GM12872 (cell line): ENCODE results near the gene FKRP.

Source experiments
- TF ChIP-seq, protein P1 (sequence below): IDR thresholded peaks from 3 replicates; pipeline ENCODE4 v1.5.1; 2011; ENCODE audit warnings: low read depth, mild to moderate bottlenecking, low read length, moderate library complexity; ENCODE audit not compliant: insufficient read depth

FKRP gene

GRCh38 chr19:46722004-46722380 is 23.9 kb upstream of the FKRP start:
- TF ChIP-seq, protein P1, sequence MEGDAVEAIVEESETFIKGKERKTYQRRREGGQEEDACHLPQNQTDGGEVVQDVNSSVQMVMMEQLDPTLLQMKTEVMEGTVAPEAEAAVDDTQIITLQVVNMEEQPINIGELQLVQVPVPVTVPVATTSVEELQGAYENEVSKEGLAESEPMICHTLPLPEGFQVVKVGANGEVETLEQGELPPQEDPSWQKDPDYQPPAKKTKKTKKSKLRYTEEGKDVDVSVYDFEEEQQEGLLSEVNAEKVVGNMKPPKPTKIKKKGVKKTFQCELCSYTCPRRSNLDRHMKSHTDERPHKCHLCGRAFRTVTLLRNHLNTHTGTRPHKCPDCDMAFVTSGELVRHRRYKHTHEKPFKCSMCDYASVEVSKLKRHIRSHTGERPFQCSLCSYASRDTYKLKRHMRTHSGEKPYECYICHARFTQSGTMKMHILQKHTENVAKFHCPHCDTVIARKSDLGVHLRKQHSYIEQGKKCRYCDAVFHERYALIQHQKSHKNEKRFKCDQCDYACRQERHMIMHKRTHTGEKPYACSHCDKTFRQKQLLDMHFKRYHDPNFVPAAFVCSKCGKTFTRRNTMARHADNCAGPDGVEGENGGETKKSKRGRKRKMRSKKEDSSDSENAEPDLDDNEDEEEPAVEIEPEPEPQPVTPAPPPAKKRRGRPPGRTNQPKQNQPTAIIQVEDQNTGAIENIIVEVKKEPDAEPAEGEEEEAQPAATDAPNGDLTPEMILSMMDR = no peak

DNA sequence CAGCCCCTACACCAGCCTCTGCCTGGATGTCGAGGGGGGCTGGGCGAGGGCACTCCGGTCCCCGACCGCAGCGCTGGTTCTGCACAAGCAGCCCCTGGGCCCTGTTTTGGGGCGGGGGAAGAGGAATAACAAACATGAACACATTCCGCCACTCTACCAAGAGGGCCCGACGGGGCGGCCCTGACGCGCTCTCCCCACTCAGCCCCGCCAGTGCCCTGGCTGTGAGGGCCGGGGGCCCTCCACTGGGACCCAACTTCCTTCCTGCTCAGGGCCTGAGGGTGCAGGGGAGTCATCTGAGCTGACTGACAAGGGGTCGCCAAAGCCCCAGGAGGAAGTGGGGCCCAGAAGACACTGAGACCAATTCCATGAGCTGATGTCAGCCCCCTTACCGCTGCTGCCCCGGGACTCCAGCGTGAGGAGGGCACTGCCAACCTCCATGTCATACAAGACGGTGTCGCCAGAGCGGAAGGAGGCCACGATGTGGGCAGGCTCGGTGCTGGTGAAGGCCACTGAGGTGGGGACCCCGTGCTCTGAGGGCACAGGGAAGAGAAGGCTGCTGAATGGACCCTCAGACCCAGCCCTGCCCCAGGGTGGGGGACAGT is 23.3 kb upstream of the FKRP start:
- TF ChIP-seq, protein P1 = no peak

DNA sequence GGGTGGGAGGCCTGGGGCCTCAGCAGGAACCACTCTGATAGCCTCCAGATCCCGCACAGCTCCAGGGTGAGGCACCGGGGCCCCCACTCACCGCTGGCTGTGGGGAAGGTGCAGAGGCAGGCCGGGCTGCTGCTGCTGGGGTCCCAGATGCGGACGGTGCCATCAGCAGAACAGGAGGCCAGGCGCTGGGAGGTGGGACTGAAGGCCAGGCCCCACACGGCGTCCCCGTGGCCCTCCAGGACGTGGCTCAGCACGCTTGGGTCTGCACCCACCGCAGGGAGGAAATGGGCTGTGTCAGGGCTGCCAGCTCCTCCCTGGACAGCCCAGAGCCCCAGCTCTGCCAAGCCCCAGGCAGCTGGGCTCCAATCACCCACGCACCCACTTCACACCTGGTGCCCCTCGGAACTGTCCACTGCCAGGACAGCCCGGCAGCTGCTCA is 22.8 kb upstream of the FKRP start:
- TF ChIP-seq, protein P1 = no peak

DNA sequence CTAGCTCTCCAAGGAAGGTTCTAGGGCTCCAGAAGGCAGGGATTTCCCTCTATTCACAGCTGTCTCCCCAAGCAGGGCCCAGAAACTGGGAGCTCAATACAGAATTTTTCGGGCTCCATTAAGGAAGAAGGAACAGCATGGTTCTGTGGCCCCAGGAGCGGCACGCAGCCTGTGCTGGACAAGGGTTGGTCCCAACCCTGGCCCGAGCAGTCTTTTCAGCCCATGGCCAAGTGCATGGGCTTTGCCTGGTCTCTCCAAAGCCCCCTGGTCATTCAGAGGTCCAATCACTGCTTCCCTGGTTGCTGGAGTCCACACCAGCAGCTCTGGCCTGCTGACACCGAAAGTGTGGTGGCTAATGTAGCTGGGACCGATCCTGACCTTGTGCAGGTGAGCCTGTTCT is 22.4 kb upstream of the FKRP start:
- TF ChIP-seq, protein P1 = no peak

- TF ChIP-seq, protein P1 = no peak
Measured at GRCh38 chr19:46724468-46724867, 21.4 kb upstream of the FKRP start.

- TF ChIP-seq, protein P1 = no peak
Measured at GRCh38 chr19:46725036-46725820, 20.6 kb upstream of the FKRP start.

DNA sequence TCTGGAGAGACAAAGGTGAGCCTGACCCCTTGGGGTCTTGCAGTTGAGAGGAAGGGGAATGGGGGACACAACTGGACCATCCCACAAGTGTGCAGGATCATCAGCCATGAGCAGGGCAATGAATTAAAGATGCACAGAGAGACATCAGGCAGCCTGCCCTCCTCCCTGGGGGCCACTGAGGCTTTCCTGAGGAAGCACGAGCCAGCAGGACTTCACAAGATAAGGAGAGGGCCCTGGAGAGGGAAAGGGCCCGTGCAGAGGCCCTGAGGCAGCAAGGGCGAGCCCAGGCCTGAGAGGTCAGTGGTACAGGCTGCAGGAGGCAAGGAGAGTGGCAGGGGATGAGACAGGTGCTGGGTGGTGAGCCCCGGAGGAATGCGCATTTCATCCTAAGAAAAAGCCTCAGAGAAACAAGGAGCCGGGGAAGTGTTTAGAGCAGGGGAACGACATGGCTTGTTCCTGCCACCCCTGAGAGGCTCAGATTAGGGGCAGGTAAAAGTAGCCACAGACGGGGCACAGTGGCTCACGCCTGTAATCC is 19.9 kb upstream of the FKRP start:
- TF ChIP-seq, protein P1 = no peak
